MM.1S (cell line): ENCODE data around the gene CACNB4.

ENCODE experiments used
- EZH2 ChIP-seq: fragments of 300-600 bp; sonication (generic); optimal IDR thresholded peaks from 2 replicates; pipeline ENCODE3; 2017; ENCODE audit warnings: low read depth, mild to moderate bottlenecking, antibody characterized with exemption, low read length, mixed read lengths
- TF ChIP-seq, protein P1 (sequence below): fragments of 300-600 bp; sonication (generic); IDR thresholded peaks from 2 replicates; pipeline ENCODE4 v1.5.1; 2016; ENCODE audit warnings: antibody characterized with exemption, low read length, mixed read lengths

DNA sequence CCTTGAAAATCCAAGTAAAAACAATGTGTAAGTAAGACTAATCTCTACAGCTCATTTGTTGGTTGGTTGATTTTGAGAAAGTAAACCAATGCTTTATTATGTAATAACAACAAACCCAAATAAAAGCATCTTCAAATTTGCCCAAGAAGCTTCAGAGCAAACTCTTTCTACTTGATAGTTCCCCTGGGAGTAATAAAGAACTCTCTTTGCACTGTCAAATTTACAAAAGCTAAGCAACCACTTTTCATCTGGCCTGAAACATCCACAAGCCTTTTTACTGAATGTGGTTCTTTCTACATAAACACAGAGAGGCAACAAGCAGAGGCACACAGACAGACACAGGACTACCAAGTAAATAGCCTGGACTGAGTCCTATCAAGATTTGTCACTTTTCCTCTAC lies 28.8 kb upstream of the CACNB4 start:
- TF ChIP-seq, protein P1, sequence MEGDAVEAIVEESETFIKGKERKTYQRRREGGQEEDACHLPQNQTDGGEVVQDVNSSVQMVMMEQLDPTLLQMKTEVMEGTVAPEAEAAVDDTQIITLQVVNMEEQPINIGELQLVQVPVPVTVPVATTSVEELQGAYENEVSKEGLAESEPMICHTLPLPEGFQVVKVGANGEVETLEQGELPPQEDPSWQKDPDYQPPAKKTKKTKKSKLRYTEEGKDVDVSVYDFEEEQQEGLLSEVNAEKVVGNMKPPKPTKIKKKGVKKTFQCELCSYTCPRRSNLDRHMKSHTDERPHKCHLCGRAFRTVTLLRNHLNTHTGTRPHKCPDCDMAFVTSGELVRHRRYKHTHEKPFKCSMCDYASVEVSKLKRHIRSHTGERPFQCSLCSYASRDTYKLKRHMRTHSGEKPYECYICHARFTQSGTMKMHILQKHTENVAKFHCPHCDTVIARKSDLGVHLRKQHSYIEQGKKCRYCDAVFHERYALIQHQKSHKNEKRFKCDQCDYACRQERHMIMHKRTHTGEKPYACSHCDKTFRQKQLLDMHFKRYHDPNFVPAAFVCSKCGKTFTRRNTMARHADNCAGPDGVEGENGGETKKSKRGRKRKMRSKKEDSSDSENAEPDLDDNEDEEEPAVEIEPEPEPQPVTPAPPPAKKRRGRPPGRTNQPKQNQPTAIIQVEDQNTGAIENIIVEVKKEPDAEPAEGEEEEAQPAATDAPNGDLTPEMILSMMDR = no peak
- no peak for TF ChIP-seq EZH2
